ENCODE measurements around the gene CNTFR. TPM values are rescaled to one million over a fixed set of nuclear protein-coding genes. Genes with fewer than 3 reads are reported as not detected.

Gene CNTFR
- total and polyA plus RNA-seq, 2 experiments from 2014 or later: not detected

DNA sequence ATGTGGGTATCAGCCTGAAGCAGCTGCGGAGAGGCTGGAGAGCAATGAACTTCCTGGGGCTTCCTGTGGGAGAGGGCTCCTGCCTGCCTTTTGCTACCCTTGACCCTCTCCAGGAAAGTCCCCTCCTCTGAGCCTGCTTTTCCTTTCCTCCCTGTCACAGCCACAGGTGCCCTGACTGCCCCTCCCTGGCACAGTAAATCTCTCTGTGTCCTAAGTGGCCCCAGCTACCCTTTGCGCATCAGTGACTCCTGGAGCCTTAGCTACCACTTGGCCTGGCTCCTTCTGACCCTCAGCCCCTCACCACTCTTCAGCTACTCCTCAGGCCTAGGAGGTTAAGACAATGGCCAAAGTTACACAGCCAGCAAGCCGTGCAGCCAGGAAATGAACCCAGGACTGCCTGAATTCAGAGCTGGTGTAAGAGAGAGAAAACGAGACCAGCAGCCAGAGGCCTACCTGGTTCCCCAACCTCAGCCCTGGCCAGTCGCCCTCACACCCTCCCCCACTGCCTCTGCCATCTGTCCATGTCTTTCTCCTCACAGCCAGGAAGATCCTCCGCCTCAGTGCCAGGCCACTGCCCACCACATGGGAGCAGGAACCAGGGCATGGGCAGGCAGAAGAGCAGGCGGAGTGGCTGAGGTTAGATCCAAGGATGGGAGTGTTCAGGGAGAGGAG lies 18.6 kb downstream of the CNTFR start:
- H3K27me3 ChIP-seq (replicated peaks; ENCODE audit: insufficient read depth): peaks cover 21% of the 10 kb centered on the region
- no peak for TF ChIP-seq EZH2phosphoT487 (IDR thresholded peaks at IDR 0.05; ENCODE audit: insufficient read depth, low read depth)
- TF ChIP-seq EZH2 (IDR thresholded peaks at IDR 0.05; ENCODE audit: insufficient read depth, poor library complexity, severe bottlenecking): no peak
- WGBS, 2 experiments (ENCODE audit: low coverage in 1 of 2, low lambda C conversion rate in 2 of 2, missing lambda C conversion rate in 2 of 2): 67 to 71% methylated on average over 7 of the region's 7 CpGs
- H3K4me3 ChIP-seq: no peak overlapping the region
- H3F3A ChIP-seq (ENCODE audit: insufficient read depth): no peaks in the 10 kb centered on the region
- H3K27ac ChIP-seq: no peak overlapping the region
- H3K4me1 ChIP-seq (ENCODE audit: insufficient read depth): no peaks in the 10 kb centered on the region
- no peak overlapping the region for H3K9ac ChIP-seq
- DNase-seq: no peak
- no peak overlapping the region for H3K4me2 ChIP-seq (ENCODE audit: unreplicated experiment)
- H2AFZ ChIP-seq: no peak overlapping the region
- H3K79me2 ChIP-seq (ENCODE audit: insufficient read depth): no peaks in the 10 kb centered on the region
- no peaks in the 10 kb centered on the region for H4K20me1 ChIP-seq (ENCODE audit: insufficient read depth)
- H3K36me3 ChIP-seq (ENCODE audit: low read depth): no peaks in the 10 kb centered on the region
- H3K9me2 ChIP-seq (ENCODE audit: insufficient read depth): no peaks in the 10 kb centered on the region
- in situ Hi-C loops (cut with MboI): no loop called here
- H3K9me3 ChIP-seq (ENCODE audit: low read depth): no peaks in the 10 kb centered on the region

- Histone ChIP-seq H3K79me2 (ENCODE audit: insufficient read depth) (no peaks in the 10 kb centered on the region), H2AFZ (no peak overlapping the region), H3K9me3 (ENCODE audit: low read depth) (no peaks in the 10 kb centered on the region), H3K27ac (no peak overlapping the region), H3K36me3 (ENCODE audit: low read depth) (no peaks in the 10 kb centered on the region), H3K4me3 (no peak overlapping the region), H3K4me2 (ENCODE audit: unreplicated experiment) (no peak overlapping the region), H3K27me3 (replicated peaks; ENCODE audit: insufficient read depth) (peaks cover 17% of the 10 kb centered on the region), H3K9ac (no peak overlapping the region), H3K9me2 (ENCODE audit: insufficient read depth) (no peaks in the 10 kb centered on the region), H3K4me1 (ENCODE audit: insufficient read depth) (no peaks in the 10 kb centered on the region), H3F3A (ENCODE audit: insufficient read depth) (no peaks in the 10 kb centered on the region), H4K20me1 (ENCODE audit: insufficient read depth) (no peaks in the 10 kb centered on the region)
- TF ChIP-seq EZH2phosphoT487 (IDR thresholded peaks at IDR 0.05; ENCODE audit: insufficient read depth, low read depth): no peak
- no peak for TF ChIP-seq EZH2 (IDR thresholded peaks at IDR 0.05; ENCODE audit: insufficient read depth, poor library complexity, severe bottlenecking)
- WGBS, 2 experiments (ENCODE audit: low coverage in 1 of 2, low lambda C conversion rate in 2 of 2, missing lambda C conversion rate in 2 of 2): 6% methylated on average over 11 of the region's 11 CpGs
- in situ Hi-C loops (cut with MboI): no loop called here
- DNase-seq: no peak
Observed at GRCh38 chr9:34570376-34570775, 19.1 kb downstream of the CNTFR start.

GRCh38 chr9:34568774-34569173 lies 20.8 kb downstream of the CNTFR start:
- DNase-seq: no peak
- in situ Hi-C loops (cut with MboI): no loop called here
- Histone ChIP-seq H3K27ac (no peak overlapping the region), H3F3A (ENCODE audit: insufficient read depth) (no peaks in the 10 kb centered on the region), H3K9ac (no peak overlapping the region), H3K9me3 (ENCODE audit: low read depth) (no peaks in the 10 kb centered on the region), H3K79me2 (ENCODE audit: insufficient read depth) (no peaks in the 10 kb centered on the region), H3K4me1 (ENCODE audit: insufficient read depth) (no peaks in the 10 kb centered on the region), H3K4me2 (ENCODE audit: unreplicated experiment) (no peak overlapping the region), H3K4me3 (no peak overlapping the region), H3K27me3 (replicated peaks; ENCODE audit: insufficient read depth) (peaks cover 17% of the 10 kb centered on the region), H3K36me3 (ENCODE audit: low read depth) (no peaks in the 10 kb centered on the region), H2AFZ (no peak overlapping the region), H3K9me2 (ENCODE audit: insufficient read depth) (no peaks in the 10 kb centered on the region), H4K20me1 (ENCODE audit: insufficient read depth) (no peaks in the 10 kb centered on the region)
- WGBS, 2 experiments (ENCODE audit: low coverage in 1 of 2, low lambda C conversion rate in 2 of 2, missing lambda C conversion rate in 2 of 2): 75% methylated on average over 12 of the region's 12 CpGs
- TF ChIP-seq EZH2phosphoT487 (IDR thresholded peaks at IDR 0.05; ENCODE audit: insufficient read depth, low read depth) (no peak), EZH2 (IDR thresholded peaks at IDR 0.05; ENCODE audit: insufficient read depth, poor library complexity, severe bottlenecking) (no peak)

GRCh38 chr9:34568133-34568532 lies 21.4 kb downstream of the CNTFR start:
- Histone ChIP-seq H3K36me3 (ENCODE audit: low read depth) (no peaks in the 10 kb centered on the region), H3K79me2 (ENCODE audit: insufficient read depth) (no peaks in the 10 kb centered on the region), H4K20me1 (ENCODE audit: insufficient read depth) (no peaks in the 10 kb centered on the region), H3K27me3 (replicated peaks; ENCODE audit: insufficient read depth) (peaks cover 17% of the 10 kb centered on the region), H3K9me2 (ENCODE audit: insufficient read depth) (no peaks in the 10 kb centered on the region), H3K9ac (no peak overlapping the region), H3K4me1 (ENCODE audit: insufficient read depth) (no peaks in the 10 kb centered on the region), H3K4me2 (ENCODE audit: unreplicated experiment) (no peak overlapping the region), H3K9me3 (ENCODE audit: low read depth) (no peaks in the 10 kb centered on the region), H3K27ac (no peak overlapping the region), H3F3A (ENCODE audit: insufficient read depth) (no peaks in the 10 kb centered on the region), H3K4me3 (no peak overlapping the region), H2AFZ (no peak overlapping the region)
- no peak for DNase-seq
- TF ChIP-seq EZH2 (IDR thresholded peaks at IDR 0.05; ENCODE audit: insufficient read depth, poor library complexity, severe bottlenecking) (no peak), EZH2phosphoT487 (IDR thresholded peaks at IDR 0.05; ENCODE audit: insufficient read depth, low read depth) (no peak)
- WGBS, 2 experiments (ENCODE audit: low coverage in 1 of 2, low lambda C conversion rate in 2 of 2, missing lambda C conversion rate in 2 of 2): 81 to 83% methylated on average over 7 of the region's 7 CpGs
- in situ Hi-C loops (cut with MboI): no loop called here
